Astrocyte (in vitro differentiated cells and primary cell): ENCODE measurements around the gene B3GAT2.

ENCODE experiments used
- EZH2 ChIP-seq: IDR thresholded peaks from 2 replicates; pipeline ENCODE4 v1.6.1; 2012; ENCODE audit warnings: mild to moderate bottlenecking, low read length, inconsistent platforms; ENCODE audit not compliant: insufficient read depth
- TF ChIP-seq, protein P1 (sequence below): IDR thresholded peaks from 2 replicates; pipeline ENCODE4 v1.5.1; 2011; ENCODE audit warnings: low read depth, mild to moderate bottlenecking, inconsistent platforms, low read length, moderate library complexity; ENCODE audit not compliant: insufficient read depth

DNA sequence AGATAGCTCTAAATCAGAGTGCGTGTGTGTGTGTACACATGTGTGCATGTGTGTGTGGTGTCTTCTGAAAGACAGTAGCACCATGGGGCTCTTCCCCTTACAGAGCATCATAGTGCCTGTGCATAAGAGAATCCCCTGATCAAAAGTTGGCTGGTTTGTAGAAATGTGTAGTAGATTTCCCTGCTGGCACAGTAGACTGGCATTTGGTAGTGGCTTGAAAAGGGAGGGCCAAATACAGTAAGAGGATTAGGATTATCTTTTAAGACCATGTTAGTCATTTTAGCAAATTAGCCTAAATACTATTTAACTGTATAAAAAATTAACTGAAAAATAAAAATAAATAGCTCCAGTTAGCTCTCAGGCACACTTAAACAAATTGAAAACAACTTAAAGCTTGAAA is 112.6 kb downstream of the B3GAT2 start:
- no peak for TF ChIP-seq EZH2
- TF ChIP-seq, protein P1, sequence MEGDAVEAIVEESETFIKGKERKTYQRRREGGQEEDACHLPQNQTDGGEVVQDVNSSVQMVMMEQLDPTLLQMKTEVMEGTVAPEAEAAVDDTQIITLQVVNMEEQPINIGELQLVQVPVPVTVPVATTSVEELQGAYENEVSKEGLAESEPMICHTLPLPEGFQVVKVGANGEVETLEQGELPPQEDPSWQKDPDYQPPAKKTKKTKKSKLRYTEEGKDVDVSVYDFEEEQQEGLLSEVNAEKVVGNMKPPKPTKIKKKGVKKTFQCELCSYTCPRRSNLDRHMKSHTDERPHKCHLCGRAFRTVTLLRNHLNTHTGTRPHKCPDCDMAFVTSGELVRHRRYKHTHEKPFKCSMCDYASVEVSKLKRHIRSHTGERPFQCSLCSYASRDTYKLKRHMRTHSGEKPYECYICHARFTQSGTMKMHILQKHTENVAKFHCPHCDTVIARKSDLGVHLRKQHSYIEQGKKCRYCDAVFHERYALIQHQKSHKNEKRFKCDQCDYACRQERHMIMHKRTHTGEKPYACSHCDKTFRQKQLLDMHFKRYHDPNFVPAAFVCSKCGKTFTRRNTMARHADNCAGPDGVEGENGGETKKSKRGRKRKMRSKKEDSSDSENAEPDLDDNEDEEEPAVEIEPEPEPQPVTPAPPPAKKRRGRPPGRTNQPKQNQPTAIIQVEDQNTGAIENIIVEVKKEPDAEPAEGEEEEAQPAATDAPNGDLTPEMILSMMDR = no peak
